ENCODE data around the gene COX4I2.
"Not testable (repeated sequence)": the region's sequence is repeated elsewhere in the genome, so short reads cannot be mapped to it uniquely, and the experiment has no call there.

Gene COX4I2

GRCh38 chr20:31632548-31633338 is 5.0 kb upstream of the COX4I2 start:
- H3K4me3 Mint-ChIP-seq = no peak overlapping the region
- H3K4me1 Mint-ChIP-seq = no peaks in the 10 kb centered on the region
- H3K27ac Mint-ChIP-seq = no peak overlapping the region
- H3K36me3 Mint-ChIP-seq = no peaks in the 10 kb centered on the region
- H3K9me3 Mint-ChIP-seq = no peaks in the 10 kb centered on the region
- no peaks in the 10 kb centered on the region for H3K27me3 Mint-ChIP-seq

- Mint-ChIP-seq H3K27ac (no peak overlapping the region), H3K9me3 (no peaks in the 10 kb centered on the region), H3K4me3 (no peak overlapping the region), H3K27me3 (no peaks in the 10 kb centered on the region), H3K36me3 (no peaks in the 10 kb centered on the region), H3K4me1 (no peaks in the 10 kb centered on the region)
Measured at GRCh38 chr20:31633339-31633914, 4.3 kb upstream of the COX4I2 start.

DNA sequence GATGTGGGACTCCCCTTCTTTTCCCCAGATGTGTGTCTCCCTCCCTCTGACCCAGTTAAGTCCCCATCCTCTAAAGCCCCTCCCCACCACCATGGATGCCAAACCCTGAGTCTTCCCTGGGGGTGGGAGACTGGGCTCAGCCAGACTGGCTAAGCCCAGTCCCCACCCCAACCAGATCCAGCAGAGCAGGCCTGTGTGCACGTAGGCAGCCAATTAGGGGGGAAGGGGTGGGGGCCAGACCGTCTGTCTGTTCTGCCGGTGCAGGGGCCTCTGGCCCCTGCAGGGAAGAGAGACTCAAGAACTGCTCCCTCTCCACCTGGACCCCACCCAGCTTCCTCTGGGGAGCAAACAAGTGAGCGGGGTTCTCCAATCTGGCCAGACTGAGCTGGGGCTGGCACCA is 605 bp downstream of the COX4I2 start:
- H3K27me3 Mint-ChIP-seq = no peaks in the 10 kb centered on the region
- H3K4me3 Mint-ChIP-seq = no peak overlapping the region
- no peak overlapping the region for H3K27ac Mint-ChIP-seq
- H3K9me3 Mint-ChIP-seq = no peaks in the 10 kb centered on the region
- H3K36me3 Mint-ChIP-seq = no peaks in the 10 kb centered on the region
- H3K4me1 Mint-ChIP-seq = peaks cover 6% of the 10 kb centered on the region

DNA sequence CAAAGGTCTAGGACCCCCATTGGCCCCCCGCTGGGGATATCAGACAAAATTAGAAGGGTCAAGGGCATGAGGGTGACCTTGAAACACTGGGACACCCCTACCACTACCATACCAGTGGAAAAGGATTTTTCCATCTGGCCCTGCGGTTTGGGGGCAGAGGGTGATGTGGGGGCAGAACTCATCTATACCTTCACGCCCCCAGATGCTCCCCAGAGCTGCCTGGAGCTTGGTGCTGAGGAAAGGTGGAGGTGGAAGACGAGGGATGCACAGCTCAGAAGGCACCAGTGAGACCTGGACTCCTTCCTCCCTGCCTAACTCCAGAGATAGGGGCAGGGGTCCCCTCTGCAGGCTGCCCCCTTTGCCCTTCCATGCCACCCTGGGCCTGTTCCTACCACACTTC is 1.1 kb downstream of the COX4I2 start:
- H3K9me3 Mint-ChIP-seq = no peaks in the 10 kb centered on the region
- H3K36me3 Mint-ChIP-seq = no peaks in the 10 kb centered on the region
- H3K27me3 Mint-ChIP-seq = no peaks in the 10 kb centered on the region
- H3K4me1 Mint-ChIP-seq = peaks cover 6% of the 10 kb centered on the region
- no peak overlapping the region for H3K4me3 Mint-ChIP-seq
- H3K27ac Mint-ChIP-seq = no peak overlapping the region

DNA sequence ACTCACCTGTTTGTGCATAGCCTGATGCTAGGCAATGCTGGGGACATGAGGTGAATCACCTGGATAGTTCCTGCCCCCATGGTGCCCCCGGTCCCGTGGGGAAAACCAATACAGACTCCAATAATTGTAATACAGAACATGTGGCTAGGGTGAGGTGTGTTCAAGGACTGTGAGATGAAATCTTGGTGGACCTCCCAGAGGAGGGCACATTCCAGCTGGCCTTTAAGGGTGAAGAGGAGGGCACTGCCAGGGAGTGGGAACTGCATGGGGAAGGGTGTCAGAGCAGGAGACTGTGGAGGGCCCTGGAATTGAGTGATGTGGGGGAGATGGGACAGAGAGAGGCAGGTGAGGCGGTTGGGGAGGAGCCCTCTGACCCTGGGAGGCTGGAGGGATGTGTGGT is 2.5 kb downstream of the COX4I2 start:
- no peaks in the 10 kb centered on the region for H3K27me3 Mint-ChIP-seq
- no peak overlapping the region for H3K4me3 Mint-ChIP-seq
- H3K9me3 Mint-ChIP-seq = no peaks in the 10 kb centered on the region
- no peak overlapping the region for H3K27ac Mint-ChIP-seq
- no peaks in the 10 kb centered on the region for H3K36me3 Mint-ChIP-seq
- peaks cover 6% of the 10 kb centered on the region for H3K4me1 Mint-ChIP-seq

DNA sequence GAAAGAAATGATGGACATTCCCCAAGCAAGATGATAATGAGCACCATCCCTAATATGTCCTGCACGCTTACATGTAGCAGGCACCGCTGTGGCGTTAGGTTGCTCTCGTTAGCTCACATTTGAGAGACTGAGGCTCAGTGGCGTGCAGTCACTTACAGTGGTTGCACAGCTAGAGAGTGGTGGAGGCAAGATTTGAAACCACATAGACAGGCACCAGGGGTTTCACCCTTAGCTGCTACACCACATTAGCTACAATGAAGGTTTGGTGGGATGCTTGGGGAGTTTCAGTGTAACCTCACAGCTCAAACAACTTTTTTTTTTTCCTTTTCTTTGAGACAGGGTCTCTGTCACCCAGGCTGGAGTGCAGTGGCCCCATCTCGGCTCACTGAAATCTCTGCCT is 3.7 kb downstream of the COX4I2 start:
- H3K9me3 Mint-ChIP-seq = no peaks in the 10 kb centered on the region
- H3K27ac Mint-ChIP-seq = no peak overlapping the region
- H3K27me3 Mint-ChIP-seq = no peaks in the 10 kb centered on the region
- H3K4me3 Mint-ChIP-seq = no peak overlapping the region
- H3K36me3 Mint-ChIP-seq = no peaks in the 10 kb centered on the region
- peaks cover 6% of the 10 kb centered on the region for H3K4me1 Mint-ChIP-seq

DNA sequence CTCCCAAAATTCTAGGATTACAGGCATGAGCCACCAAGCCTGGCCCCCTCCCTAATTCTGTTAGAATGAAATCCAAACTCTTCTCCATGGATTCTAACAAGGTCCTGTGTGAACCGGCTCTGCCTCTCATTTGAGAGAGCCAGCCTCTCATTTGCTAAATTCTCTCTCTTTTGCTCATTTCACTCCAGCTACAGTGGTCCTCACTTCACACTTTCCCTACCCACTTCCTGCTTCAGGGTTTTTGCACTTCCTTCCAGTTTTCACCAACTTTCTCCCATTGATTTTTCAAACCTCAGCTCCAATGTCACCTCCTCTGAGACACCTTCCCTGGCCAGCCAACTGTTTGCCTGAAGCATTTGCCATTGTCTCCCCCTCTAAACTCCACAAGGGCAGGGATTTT is 5.1 kb downstream of the COX4I2 start:
- Mint-ChIP-seq H3K4me1 (peaks cover 6% of the 10 kb centered on the region), H3K27ac (no peak overlapping the region), H3K4me3 (no peak overlapping the region), H3K36me3 (no peaks in the 10 kb centered on the region), H3K9me3 (no peaks in the 10 kb centered on the region), H3K27me3 (no peaks in the 10 kb centered on the region)

- H3K27ac Mint-ChIP-seq = no peak overlapping the region
- peaks cover 6% of the 10 kb centered on the region for H3K4me1 Mint-ChIP-seq
- H3K27me3 Mint-ChIP-seq = no peaks in the 10 kb centered on the region
- no peaks in the 10 kb centered on the region for H3K36me3 Mint-ChIP-seq
- H3K4me3 Mint-ChIP-seq = no peak overlapping the region
- no peaks in the 10 kb centered on the region for H3K9me3 Mint-ChIP-seq
Measured at GRCh38 chr20:31643522-31643921, 5.8 kb downstream of the COX4I2 start.

GRCh38 chr20:31644701-31645100 is 7.0 kb downstream of the COX4I2 start:
- no peaks in the 10 kb centered on the region for H3K27me3 Mint-ChIP-seq
- no peaks in the 10 kb centered on the region for H3K9me3 Mint-ChIP-seq
- no peak overlapping the region for H3K27ac Mint-ChIP-seq
- peaks cover 6% of the 10 kb centered on the region for H3K4me1 Mint-ChIP-seq
- no peak overlapping the region for H3K4me3 Mint-ChIP-seq
- H3K36me3 Mint-ChIP-seq = no peaks in the 10 kb centered on the region

GRCh38 chr20:31648104-31648503 is 10.4 kb downstream of the COX4I2 start:
- H3K27me3 Mint-ChIP-seq, H3K4me1 Mint-ChIP-seq, H3K36me3 Mint-ChIP-seq, H3K27ac Mint-ChIP-seq, H3K9me3 Mint-ChIP-seq, H3K4me3 Mint-ChIP-seq: not testable (repeated sequence)

- Mint-ChIP-seq H3K4me1 (no peaks in the 10 kb centered on the region), H3K4me3 (no peak overlapping the region), H3K9me3 (no peaks in the 10 kb centered on the region), H3K27ac (no peak overlapping the region), H3K27me3 (no peaks in the 10 kb centered on the region), H3K36me3 (no peaks in the 10 kb centered on the region)
Measured at GRCh38 chr20:31652917-31653396, 15.2 kb downstream of the COX4I2 start.

GRCh38 chr20:31653561-31653960 is 15.8 kb downstream of the COX4I2 start:
- Mint-ChIP-seq H3K36me3 (no peaks in the 10 kb centered on the region), H3K27ac (no peak overlapping the region), H3K4me1 (no peaks in the 10 kb centered on the region), H3K4me3 (no peak overlapping the region), H3K9me3 (no peaks in the 10 kb centered on the region), H3K27me3 (no peaks in the 10 kb centered on the region)

- H3K27me3 Mint-ChIP-seq = no peaks in the 10 kb centered on the region
- no peak overlapping the region for H3K4me3 Mint-ChIP-seq
- H3K27ac Mint-ChIP-seq = no peak overlapping the region
- no peaks in the 10 kb centered on the region for H3K36me3 Mint-ChIP-seq
- no peaks in the 10 kb centered on the region for H3K9me3 Mint-ChIP-seq
- no peaks in the 10 kb centered on the region for H3K4me1 Mint-ChIP-seq
Measured at GRCh38 chr20:31654534-31654933, 16.8 kb downstream of the COX4I2 start.

DNA sequence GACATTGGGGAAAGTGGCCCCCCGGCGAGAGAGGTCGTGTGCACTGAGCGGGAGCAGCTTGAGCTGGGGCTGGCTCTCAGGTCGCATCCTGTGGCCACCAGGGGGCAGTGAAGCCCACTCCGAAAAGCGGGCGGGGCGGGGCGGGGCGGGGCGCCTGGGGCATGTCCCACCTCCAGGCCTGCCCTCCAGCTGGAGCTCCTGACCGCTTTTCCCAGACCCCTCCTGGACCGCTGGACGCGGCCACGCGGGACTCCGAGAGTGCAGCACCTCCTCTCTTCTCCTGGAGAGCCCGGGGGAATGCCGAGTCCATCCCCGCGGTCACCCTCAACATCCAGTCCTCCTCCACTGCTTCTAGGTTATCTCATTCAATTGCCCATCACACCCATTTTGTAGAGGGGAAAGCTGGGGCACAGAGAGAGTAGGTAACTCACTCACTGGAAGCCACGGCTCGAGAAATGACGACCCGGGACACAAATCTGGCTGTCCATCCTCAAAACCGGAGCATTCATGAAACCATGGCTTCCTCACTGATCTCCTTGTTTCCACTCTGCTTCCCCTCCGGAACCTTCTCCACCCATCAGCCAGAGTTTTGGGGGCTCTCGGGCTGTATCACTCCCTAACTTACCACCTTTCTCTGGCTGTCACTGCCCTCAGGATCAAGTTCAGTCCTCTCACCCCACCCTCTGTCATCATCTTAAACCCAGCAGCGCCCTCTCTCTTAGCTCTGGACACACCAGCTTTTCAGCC is 24.1 kb downstream of the COX4I2 start:
- Mint-ChIP-seq H3K4me1 (peaks cover 40% of the 10 kb centered on the region), H3K27me3 (no peaks in the 10 kb centered on the region), H3K36me3 (peaks cover 3% of the 10 kb centered on the region), H3K9me3 (no peaks in the 10 kb centered on the region), H3K4me3 (peak overlapping the region; percentile 82), H3K27ac (peak overlapping the region; percentile 82)

GRCh38 chr20:31662372-31662854 is 24.7 kb downstream of the COX4I2 start:
- peak overlapping the region; percentile 82 for H3K4me3 Mint-ChIP-seq
- H3K4me1 Mint-ChIP-seq = peaks cover 43% of the 10 kb centered on the region
- no peaks in the 10 kb centered on the region for H3K27me3 Mint-ChIP-seq
- peaks cover 3% of the 10 kb centered on the region for H3K36me3 Mint-ChIP-seq
- peak overlapping the region; percentile 82 for H3K27ac Mint-ChIP-seq
- H3K9me3 Mint-ChIP-seq = no peaks in the 10 kb centered on the region

DNA sequence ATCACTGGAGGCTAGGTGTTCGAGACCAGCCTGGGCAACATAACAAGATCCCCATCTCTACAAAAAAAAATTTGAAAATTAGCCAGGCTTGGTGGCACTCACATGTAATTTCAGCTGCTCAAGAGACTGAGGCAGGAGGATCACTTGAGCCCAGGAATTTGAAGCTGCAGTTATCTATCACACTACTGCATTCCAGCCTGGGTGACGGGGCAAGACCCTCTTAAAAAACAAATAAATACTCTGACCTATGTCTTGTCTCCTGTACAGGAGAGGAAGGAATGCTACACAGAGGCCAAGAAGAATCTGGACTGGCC is 25.8 kb downstream of the COX4I2 start:
- no peaks in the 10 kb centered on the region for H3K27me3 Mint-ChIP-seq
- peaks cover 53% of the 10 kb centered on the region for H3K4me1 Mint-ChIP-seq
- H3K27ac Mint-ChIP-seq = no peak overlapping the region
- no peak overlapping the region for H3K4me3 Mint-ChIP-seq
- no peaks in the 10 kb centered on the region for H3K9me3 Mint-ChIP-seq
- peaks cover 5% of the 10 kb centered on the region for H3K36me3 Mint-ChIP-seq
